CD4-positive, alpha-beta T cell (primary cell): ENCODE data around the gene EEF1AKMT4. TPM values are rescaled to one million over a fixed set of nuclear protein-coding genes. Genes with fewer than 3 reads are reported as not detected.

Experiments
- ATAC-seq: fragments of 200-7000 bp; cut with Tn5 transposase; one replicate; pipeline ENCODE4 v1.10.0; 2022; ENCODE audit warnings: mild to moderate bottlenecking; ENCODE audit not compliant: poor library complexity
- CTCF ChIA-PET: fragments of 350-600 bp; sonication (Branson Sonifier 250); formaldehyde crosslinking; loops from one replicate; lab custom pipeline; 2021; ENCODE audit warnings: antibody characterized with exemption, inconsistent platforms; lab: Charles Lee
- POLR2A ChIA-PET: fragments of 350-600 bp; sonication (Branson Sonifier 250); formaldehyde crosslinking; loops from one replicate; lab custom pipeline; 2021; ENCODE audit warnings: antibody characterized with exemption, inconsistent platforms; lab: Charles Lee
- DNase-seq, 14 experiments: peaks; one replicate each; pipeline ENCODE4 v3.0.0-alpha.2; 2013 to 2020; ENCODE audit warnings: mixed read lengths in 2 of 14
- H3K27ac ChIP-seq, 2 donors: one replicate each; pipeline versions ENCODE4 v1.5.1 to v1.7.0; 2013; ENCODE audit warnings: low read length in 2 of 2, low read depth in 1 of 2, mild to moderate bottlenecking in 1 of 2
- H3K27me3 ChIP-seq, 2 experiments: 1 replicate in 1 of 2; 2 replicates in 1 of 2; pipeline versions ENCODE4 v1.6.1 to v1.7.0; 2013; ENCODE audit warnings: low read length in 2 of 2, control low read depth in 1 of 2, mild to moderate bottlenecking in 1 of 2, moderate library complexity in 1 of 2; ENCODE audit not compliant: insufficient read depth in 2 of 2, control insufficient read depth in 1 of 2
- H3K36me3 ChIP-seq: one replicate; pipeline ENCODE4 v1.6.1; 2013; ENCODE audit warnings: low read length, control low read depth; ENCODE audit not compliant: insufficient read depth
- H3K4me1 ChIP-seq: one replicate; pipeline ENCODE4 v1.6.1; 2013; ENCODE audit warnings: low read length, control low read depth; ENCODE audit not compliant: insufficient read depth
- H3K4me3 ChIP-seq: one replicate; pipeline ENCODE4 v1.5.1; 2013; ENCODE audit warnings: mild to moderate bottlenecking, low read length, moderate library complexity
- H3K9me3 ChIP-seq, 2 experiments: 1 replicate in 1 of 2; 2 replicates in 1 of 2; pipeline versions ENCODE4 v1.6.1 to v1.7.0; 2013; ENCODE audit warnings: low read length in 2 of 2, mild to moderate bottlenecking in 2 of 2, control low read depth in 1 of 2, moderate library complexity in 1 of 2; ENCODE audit not compliant: control insufficient read depth in 1 of 2, insufficient read depth in 1 of 2
- H3K27ac Mint-ChIP-seq: one replicate; pipeline ENCODE4 v1.8.0; 2020; ENCODE audit warnings: mixed read lengths
- H3K27me3 Mint-ChIP-seq: one replicate; pipeline ENCODE4 v1.8.0; 2021; ENCODE audit warnings: mixed read lengths
- H3K36me3 Mint-ChIP-seq: one replicate; pipeline ENCODE4 v1.8.0; 2021; ENCODE audit warnings: low read depth, mixed read lengths
- H3K4me1 Mint-ChIP-seq: one replicate; pipeline ENCODE4 v1.8.0; 2021; ENCODE audit warnings: low read depth, mixed read lengths
- H3K4me3 Mint-ChIP-seq: one replicate; pipeline ENCODE4 v1.8.0; 2020; ENCODE audit warnings: mild to moderate bottlenecking, mixed read lengths
- H3K9me3 Mint-ChIP-seq: one replicate; pipeline ENCODE4 v1.8.0; 2020; ENCODE audit warnings: mixed read lengths
- intact Hi-C, 2 experiments: fragments of 100-400 bp; cut with DNase I in 1 of 2; cut with micrococcal nuclease in 1 of 2; formaldehyde crosslinking; loops; one replicate each; pipeline versions ENCODE4 v1.15.1 to v1.9.0; 2023 to 2025; cut with DNase I, micrococcal nuclease
- total RNA-seq, 174 experiments: library from RNA in 2 of 174; stranded (reverse) in 2 of 174; gene quantifications; one replicate each; pipeline ENCODE4 v1.2.3 and lab custom pipeline; 2021 to 2026
- TF ChIP-seq, protein P1 (sequence below): fragments of 200-600 bp; IDR thresholded peaks from one replicate; pipeline ENCODE4 v1.8.0; 2022; ENCODE audit warnings: antibody characterized with exemption, mild to moderate bottlenecking

Gene EEF1AKMT4
- total RNA-seq, 2 experiments from 2014 or later, result not detected

GRCh38 chr3:184209146-184209923 is 40.1 kb upstream of the EEF1AKMT4 start:
- H3K9me3 Mint-ChIP-seq, result no peaks in the 10 kb centered on the region
- Histone ChIP-seq H3K27me3 (peaks cover 6 to 8% of the 10 kb centered on the region in 2 experiments), H3K4me3 (no peak overlapping the region), H3K4me1 (no peaks in the 10 kb centered on the region), H3K36me3 (no peaks in the 10 kb centered on the region), H3K27ac (no peak overlapping the region), H3K9me3 (no peaks in the 10 kb centered on the region)
- H3K4me1 Mint-ChIP-seq, result no peaks in the 10 kb centered on the region
- no peaks in the 10 kb centered on the region for H3K36me3 Mint-ChIP-seq
- peaks cover 20% of the 10 kb centered on the region for H3K27me3 Mint-ChIP-seq
- TF ChIP-seq, protein P1, sequence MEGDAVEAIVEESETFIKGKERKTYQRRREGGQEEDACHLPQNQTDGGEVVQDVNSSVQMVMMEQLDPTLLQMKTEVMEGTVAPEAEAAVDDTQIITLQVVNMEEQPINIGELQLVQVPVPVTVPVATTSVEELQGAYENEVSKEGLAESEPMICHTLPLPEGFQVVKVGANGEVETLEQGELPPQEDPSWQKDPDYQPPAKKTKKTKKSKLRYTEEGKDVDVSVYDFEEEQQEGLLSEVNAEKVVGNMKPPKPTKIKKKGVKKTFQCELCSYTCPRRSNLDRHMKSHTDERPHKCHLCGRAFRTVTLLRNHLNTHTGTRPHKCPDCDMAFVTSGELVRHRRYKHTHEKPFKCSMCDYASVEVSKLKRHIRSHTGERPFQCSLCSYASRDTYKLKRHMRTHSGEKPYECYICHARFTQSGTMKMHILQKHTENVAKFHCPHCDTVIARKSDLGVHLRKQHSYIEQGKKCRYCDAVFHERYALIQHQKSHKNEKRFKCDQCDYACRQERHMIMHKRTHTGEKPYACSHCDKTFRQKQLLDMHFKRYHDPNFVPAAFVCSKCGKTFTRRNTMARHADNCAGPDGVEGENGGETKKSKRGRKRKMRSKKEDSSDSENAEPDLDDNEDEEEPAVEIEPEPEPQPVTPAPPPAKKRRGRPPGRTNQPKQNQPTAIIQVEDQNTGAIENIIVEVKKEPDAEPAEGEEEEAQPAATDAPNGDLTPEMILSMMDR, result no peak
- no peak overlapping the region for H3K4me3 Mint-ChIP-seq
- intact Hi-C loops, result no loop called here
- no peak overlapping the region for H3K27ac Mint-ChIP-seq
- ChIA-PET CTCF (no interaction called here), POLR2A (no interaction called here)
- no peak for DNase-seq
- no peak for ATAC-seq

DNA sequence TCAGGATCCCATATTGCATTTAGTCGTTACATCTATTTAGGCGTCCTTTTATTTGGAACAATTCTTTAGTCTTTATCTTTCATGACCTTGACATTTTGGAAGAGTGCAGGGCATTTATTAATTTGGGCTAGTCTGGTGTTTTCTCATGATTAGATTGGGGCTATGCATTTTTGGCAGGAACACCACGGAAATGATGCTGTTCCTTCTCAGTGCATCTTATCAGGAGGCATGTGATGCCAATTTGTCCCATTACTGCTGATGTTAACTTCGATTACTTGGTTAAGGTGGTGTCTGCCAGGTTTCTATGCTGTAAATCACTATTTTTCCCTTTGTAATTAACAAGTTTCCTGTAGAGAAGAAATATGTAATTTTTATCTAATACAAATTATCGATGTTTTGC is 38.2 kb upstream of the EEF1AKMT4 start:
- DNase-seq (no peak), ATAC-seq (no peak)
- H3K36me3 Mint-ChIP-seq, result no peaks in the 10 kb centered on the region
- H3K4me3 Mint-ChIP-seq, result no peak overlapping the region
- H3K4me3 ChIP-seq, result no peak overlapping the region
- H3K27me3 ChIP-seq, result peaks cover under 1 to 5% of the 10 kb centered on the region in 2 experiments
- H3K4me1 Mint-ChIP-seq, result no peaks in the 10 kb centered on the region
- H3K36me3 ChIP-seq, result no peaks in the 10 kb centered on the region
- ChIA-PET CTCF (interaction anchor here (0.7 to 1.4 kb wide), 2 partner anchors 15 to 39 kb away, joined by 3 read pairs; no protein-coding TSS in a partner anchor), POLR2A (no interaction called here)
- no peaks in the 10 kb centered on the region for H3K9me3 ChIP-seq
- H3K27me3 Mint-ChIP-seq, result peaks cover 22% of the 10 kb centered on the region
- no peaks in the 10 kb centered on the region for H3K9me3 Mint-ChIP-seq
- no peaks in the 10 kb centered on the region for H3K4me1 ChIP-seq
- intact Hi-C loops, result no loop called here
- no peak overlapping the region for H3K27ac ChIP-seq
- TF ChIP-seq, protein P1, result no peak
- no peak overlapping the region for H3K27ac Mint-ChIP-seq

- Mint-ChIP-seq H3K4me3 (no peak overlapping the region), H3K4me1 (no peaks in the 10 kb centered on the region), H3K9me3 (no peaks in the 10 kb centered on the region), H3K36me3 (no peaks in the 10 kb centered on the region), H3K27ac (no peak overlapping the region), H3K27me3 (peaks cover 18% of the 10 kb centered on the region)
- Histone ChIP-seq H3K9me3 (no peaks in the 10 kb centered on the region), H3K4me3 (no peak overlapping the region), H3K4me1 (no peaks in the 10 kb centered on the region), H3K27me3 (peaks cover 0 to 3% of the 10 kb centered on the region in 2 experiments), H3K36me3 (no peaks in the 10 kb centered on the region), H3K27ac (no peak overlapping the region)
- POLR2A ChIA-PET, result no interaction called here
- intact Hi-C loops, result no loop called here
- CTCF ChIA-PET, result interaction anchor here (0.7 to 1.4 kb wide), 2 partner anchors 15 to 38 kb away, joined by 3 read pairs; no protein-coding TSS in a partner anchor
- DNase-seq, result no peak
- no peak for ATAC-seq
- TF ChIP-seq, protein P1, result no peak
These were observed 37.8 kb upstream of the EEF1AKMT4 start for GRCh38 chr3:184211718-184212117.
